Brain microvascular endothelial cell (primary cell): ENCODE data around the gene GALNS.

Experiments used
- DNase-seq: peaks from one replicate; pipeline ENCODE4 v3.0.0-alpha.2; 2020
- H3K27ac ChIP-seq: fragments of 250-450 bp; sonication (Bioruptor Pico); 2 replicates; pipeline ENCODE4 v1.5.1; 2020; ENCODE audit warnings: mild to moderate bottlenecking, moderate library complexity
- H3K27me3 ChIP-seq: fragments of 250-450 bp; sonication (Bioruptor Pico); replicated peaks from 2 replicates; pipeline ENCODE4 v1.5.1; 2020; ENCODE audit warnings: mild to moderate bottlenecking
- H3K36me3 ChIP-seq: fragments of 250-450 bp; sonication (Bioruptor Pico); replicated peaks from 2 replicates; pipeline ENCODE4 v1.5.1; 2020; ENCODE audit warnings: mild to moderate bottlenecking
- H3K4me3 ChIP-seq: 2 replicates; pipeline ENCODE4 v1.5.1; 2011; ENCODE audit warnings: low read depth, mild to moderate bottlenecking, control low read depth, low read length, moderate library complexity
- in situ Hi-C: cut with HindIII; loops from 2 replicates; pipeline ENCODE4 v1.10.0; 2017; ENCODE audit warnings: low sequenced_read_pairs, low pct_ligation_motif_present
- TF ChIP-seq, protein P1 (sequence below): IDR thresholded peaks from 2 replicates; pipeline ENCODE4 v1.5.1; 2011; ENCODE audit warnings: low read depth, mild to moderate bottlenecking, moderate library complexity, low read length, control low read depth, inconsistent platforms; ENCODE audit errors: missing control alignments

GALNS gene

DNA sequence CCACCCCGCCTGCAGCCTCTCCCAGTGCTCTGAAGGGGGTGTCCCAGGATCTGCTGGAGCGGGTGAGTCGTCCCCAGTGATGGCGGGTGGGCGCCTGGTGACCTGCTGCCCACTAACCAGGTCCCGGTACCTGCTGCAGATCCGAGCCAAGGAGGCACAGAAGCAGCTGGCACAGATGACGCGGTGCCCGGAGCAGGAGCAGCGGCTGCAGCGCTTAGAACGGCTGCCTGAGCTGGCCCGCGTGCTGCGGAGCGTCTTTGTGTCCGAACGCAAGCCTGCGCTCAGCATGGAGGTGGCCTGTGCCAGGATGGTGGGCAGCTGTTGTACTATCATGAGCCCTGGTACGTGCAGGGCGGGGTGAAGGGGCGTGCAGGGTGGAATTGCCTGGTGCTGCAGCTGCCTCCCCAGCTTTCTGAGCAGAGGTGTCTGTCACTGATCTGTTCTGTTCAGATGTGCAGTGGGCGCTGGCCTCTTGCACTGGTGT, 49.6 kb downstream of the GALNS start:
- H3K27me3 ChIP-seq: no peaks in the 10 kb centered on the region
- H3K27ac ChIP-seq: no peak overlapping the region
- peaks cover 13% of the 10 kb centered on the region for H3K36me3 ChIP-seq
- no peak overlapping the region for H3K4me3 ChIP-seq
- in situ Hi-C loops: no loop called here
- no peak for DNase-seq
- TF ChIP-seq, protein P1, sequence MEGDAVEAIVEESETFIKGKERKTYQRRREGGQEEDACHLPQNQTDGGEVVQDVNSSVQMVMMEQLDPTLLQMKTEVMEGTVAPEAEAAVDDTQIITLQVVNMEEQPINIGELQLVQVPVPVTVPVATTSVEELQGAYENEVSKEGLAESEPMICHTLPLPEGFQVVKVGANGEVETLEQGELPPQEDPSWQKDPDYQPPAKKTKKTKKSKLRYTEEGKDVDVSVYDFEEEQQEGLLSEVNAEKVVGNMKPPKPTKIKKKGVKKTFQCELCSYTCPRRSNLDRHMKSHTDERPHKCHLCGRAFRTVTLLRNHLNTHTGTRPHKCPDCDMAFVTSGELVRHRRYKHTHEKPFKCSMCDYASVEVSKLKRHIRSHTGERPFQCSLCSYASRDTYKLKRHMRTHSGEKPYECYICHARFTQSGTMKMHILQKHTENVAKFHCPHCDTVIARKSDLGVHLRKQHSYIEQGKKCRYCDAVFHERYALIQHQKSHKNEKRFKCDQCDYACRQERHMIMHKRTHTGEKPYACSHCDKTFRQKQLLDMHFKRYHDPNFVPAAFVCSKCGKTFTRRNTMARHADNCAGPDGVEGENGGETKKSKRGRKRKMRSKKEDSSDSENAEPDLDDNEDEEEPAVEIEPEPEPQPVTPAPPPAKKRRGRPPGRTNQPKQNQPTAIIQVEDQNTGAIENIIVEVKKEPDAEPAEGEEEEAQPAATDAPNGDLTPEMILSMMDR: no peak

DNA sequence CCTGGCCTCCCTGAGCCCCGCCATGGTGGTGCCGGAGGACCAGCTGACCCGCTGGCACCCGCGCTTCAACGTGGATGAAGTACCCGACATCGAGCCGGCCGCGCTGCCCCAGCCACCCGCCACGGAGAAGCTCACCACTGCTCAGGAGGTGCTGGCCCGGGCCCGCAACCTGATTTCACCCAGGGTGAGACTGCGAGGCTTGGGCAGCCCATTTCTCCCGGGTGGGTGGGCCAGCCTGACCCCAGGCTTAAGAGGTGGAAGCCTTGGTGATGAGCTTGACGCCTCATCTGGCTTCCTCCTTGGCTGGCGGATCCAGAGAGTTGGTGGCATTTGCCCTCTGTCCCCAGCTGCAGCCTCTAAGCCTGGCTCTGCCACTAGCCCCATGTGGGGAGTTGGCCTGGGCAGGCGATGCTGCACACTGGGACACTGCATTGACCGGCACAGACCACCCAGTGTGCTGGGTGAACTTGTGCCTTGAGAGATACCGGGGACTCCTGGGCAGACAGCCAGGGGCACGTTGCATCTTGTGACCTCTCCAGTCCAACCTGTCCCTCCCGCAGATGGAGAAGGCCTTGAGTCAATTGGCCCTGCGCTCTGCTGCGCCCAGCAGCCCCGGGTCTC, 50.1 kb downstream of the GALNS start:
- no peak overlapping the region for H3K27ac ChIP-seq
- H3K4me3 ChIP-seq: no peak overlapping the region
- in situ Hi-C loops: no loop called here
- H3K36me3 ChIP-seq: peaks cover 13% of the 10 kb centered on the region
- H3K27me3 ChIP-seq: no peaks in the 10 kb centered on the region
- DNase-seq: no peak
- TF ChIP-seq, protein P1: no peak

GRCh38 chr16:88805887-88806393, 50.8 kb downstream of the GALNS start:
- in situ Hi-C loops: no loop called here
- no peaks in the 10 kb centered on the region for H3K27me3 ChIP-seq
- H3K36me3 ChIP-seq: peaks cover 13% of the 10 kb centered on the region
- TF ChIP-seq, protein P1: no peak
- H3K27ac ChIP-seq: no peak overlapping the region
- no peak for DNase-seq
- H3K4me3 ChIP-seq: no peak overlapping the region

GRCh38 chr16:88805340-88805715, 51.4 kb downstream of the GALNS start:
- no peak for DNase-seq
- H3K4me3 ChIP-seq: peak overlapping the region; percentile 9
- in situ Hi-C loops: no loop called here
- TF ChIP-seq, protein P1: no peak
- H3K27ac ChIP-seq: no peak overlapping the region
- H3K36me3 ChIP-seq: peaks cover 13% of the 10 kb centered on the region
- H3K27me3 ChIP-seq: no peaks in the 10 kb centered on the region

DNA sequence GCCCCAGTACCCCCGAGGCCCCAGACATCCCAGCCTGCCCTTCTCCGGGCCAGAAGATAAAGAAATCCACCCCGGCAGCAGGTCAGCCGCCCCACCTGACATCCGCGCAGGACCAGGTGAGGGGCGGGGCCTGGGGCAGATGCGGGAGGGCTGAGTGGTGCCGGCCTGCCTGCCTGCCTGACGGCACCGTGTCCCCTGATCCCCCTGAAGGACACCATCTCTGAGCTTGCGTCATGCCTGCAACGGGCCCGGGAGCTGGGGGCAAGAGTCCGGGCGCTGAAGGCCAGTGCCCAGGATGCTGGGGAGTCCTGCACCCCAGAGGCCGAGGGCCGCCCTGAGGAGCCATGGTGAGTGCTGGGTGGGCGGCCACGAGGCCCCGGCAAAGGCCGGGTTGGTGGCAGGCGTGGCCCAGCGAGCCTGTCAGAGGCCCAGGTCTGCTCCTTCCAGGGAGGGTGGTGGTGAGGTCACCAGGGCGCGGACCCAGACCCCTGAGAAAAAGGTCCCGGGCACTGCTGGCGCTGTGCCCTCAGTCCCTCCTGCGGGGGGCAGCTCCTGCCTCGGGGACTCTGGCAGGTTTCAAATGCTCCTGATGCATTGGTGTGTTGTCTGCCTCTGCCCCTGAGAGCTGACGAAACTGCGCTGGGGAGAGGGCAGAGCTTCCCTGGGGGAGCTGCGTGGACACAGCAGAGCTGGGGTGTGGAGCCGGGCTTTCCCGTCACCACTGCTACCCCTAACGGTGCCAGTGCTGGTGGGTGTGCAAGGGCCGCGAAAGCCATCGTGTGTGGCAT, 52.0 kb downstream of the GALNS start:
- H3K27ac ChIP-seq: no peak overlapping the region
- TF ChIP-seq, protein P1: no peak
- H3K4me3 ChIP-seq: peak overlapping the region; percentile 59
- no peak for DNase-seq
- peaks cover 12% of the 10 kb centered on the region for H3K36me3 ChIP-seq
- H3K27me3 ChIP-seq: no peaks in the 10 kb centered on the region
- in situ Hi-C loops: no loop called here
